Activated T-cell treated with anti-CD3 and anti-CD28 coated beads for 24 hours (primary cell): ENCODE measurements around the gene ZNF566.
A peak's percentile ranks its signal among the peaks of the same experiment; 100 is the strongest.
"Not testable (repeated sequence)": the region's sequence is repeated elsewhere in the genome, so short reads cannot be mapped to it uniquely, and the experiment has no call there.

Experiments
- DNase-seq: peaks from one replicate; pipeline ENCODE4 v3.0.0-alpha.2; 2020; ENCODE audit warnings: low read depth

ZNF566 gene

DNA sequence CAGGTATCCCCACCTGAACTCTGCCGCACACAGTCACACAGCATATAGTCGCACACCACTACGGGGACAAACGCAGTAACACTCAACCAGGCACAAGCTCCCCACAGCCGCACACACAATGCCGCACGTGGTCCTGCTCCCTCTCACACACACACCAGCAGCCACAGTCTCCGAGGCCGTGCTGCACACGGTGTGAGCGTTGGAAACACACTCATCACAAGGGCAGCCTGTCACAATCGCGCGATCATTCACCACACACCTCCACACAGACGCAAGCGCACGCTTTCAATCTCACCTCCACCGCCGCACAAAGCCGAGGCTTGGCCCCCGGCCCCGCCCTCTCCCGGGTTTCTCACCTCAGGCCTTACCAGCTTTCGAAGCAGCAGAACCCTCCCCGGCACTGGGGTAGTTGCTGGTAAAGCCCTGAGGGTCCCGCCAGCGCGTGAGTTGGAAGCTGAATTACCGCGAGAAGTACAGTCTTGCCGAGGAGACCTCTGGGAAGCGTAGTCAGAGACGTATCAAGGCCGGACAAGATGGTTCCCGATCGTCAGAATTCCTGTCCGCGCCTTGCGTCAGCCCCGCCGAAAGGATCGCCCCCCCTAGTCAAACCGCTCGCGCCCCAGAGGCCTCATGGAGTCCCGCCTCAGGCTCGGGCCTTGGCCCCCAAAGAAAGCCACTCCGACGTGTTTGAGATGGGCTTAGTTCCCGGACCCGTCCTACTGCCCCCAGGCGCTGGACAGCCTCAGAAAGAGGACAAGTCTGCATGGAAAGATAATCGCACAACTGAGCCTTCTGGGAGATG, at the start of gene ZNF566:
Gene ZNF566 (minus strand): TSS at position 444 of the 802 bp plus-strand sequence. CDS start 13,004 bp downstream, outside the sequence.
- DNase-seq: peak; percentile 92

DNA sequence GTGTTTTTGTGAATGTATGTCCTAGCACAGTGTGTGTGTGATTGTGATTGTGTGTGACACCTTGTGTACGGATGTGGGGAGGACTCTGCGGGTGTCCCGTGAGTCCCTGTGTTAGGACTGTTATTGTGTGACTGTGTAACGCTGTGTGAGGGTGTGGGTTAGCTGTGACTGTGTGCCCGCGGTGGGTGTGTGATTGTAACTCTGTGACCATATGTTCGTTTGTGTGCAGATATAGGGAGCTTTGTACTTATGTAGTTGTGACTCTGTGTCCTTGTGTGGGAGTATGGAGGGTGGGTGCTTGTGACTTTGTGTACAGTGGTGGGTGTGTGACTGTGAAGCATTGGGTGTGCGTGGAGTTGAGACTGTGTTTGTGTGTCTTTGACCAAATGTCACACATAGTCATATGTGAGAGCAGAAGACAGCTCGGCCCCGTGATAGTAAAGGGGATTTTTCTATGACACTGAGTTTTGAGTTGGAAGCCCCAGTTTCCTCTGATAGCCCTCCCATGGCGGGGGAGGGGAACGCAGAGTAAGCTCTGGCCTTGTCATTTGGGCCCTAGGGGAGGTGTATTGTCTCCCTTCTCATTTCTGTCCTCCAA, 39.7 kb upstream of the ZNF566 start:
- DNase-seq: no peak

GRCh38 chr19:36528194-36528920, 39.0 kb upstream of the ZNF566 start, which contains the start of gene ZNF260:
ZNF260 (minus strand) TSS chr19:36528271; CDS start chr19:36515238, 13,033 bp downstream.
- peak; percentile 91 for DNase-seq

DNA sequence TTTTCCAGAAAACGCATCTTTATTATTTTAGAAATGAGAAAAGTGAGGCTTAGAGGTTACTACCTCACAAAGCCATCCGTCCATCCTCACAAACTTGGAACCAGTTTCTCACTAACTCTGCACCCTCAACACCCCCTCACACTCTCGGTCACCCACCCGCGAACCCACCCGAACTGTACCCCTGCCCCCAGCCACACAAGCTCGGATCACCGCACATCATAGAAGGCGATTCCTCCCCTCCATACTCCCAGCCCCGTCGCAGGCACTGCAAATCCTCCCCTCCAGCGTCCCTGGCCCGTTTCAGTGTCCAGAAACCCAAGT, 38.5 kb upstream of the ZNF566 start:
- no peak for DNase-seq

- DNase-seq: no peak
Observed at GRCh38 chr19:36527341-36527740, 38.0 kb upstream of the ZNF566 start.

DNA sequence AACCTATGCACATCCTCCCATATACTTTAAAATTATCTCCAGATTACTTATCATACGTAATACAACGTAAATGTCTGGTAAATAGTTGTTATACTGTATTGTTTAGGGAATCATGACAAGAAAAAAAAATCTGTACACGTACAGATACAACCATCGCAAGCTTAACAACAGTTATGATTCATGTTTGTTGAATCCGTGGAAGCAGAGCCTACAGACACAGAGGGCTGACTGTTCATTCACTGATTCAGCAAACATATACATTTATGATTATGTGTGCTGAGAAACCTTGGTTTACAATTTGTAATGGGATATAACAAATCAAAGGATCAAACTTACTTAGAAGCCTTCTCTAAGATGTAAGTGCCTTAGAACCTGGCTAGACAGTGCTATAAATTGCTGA, 37.2 kb upstream of the ZNF566 start:
- no peak for DNase-seq

- no peak for DNase-seq
Observed at GRCh38 chr19:36524617-36525016, 35.3 kb upstream of the ZNF566 start.

- DNase-seq: no peak
Observed at GRCh38 chr19:36514012-36514612, 24.8 kb upstream of the ZNF566 start.

DNA sequence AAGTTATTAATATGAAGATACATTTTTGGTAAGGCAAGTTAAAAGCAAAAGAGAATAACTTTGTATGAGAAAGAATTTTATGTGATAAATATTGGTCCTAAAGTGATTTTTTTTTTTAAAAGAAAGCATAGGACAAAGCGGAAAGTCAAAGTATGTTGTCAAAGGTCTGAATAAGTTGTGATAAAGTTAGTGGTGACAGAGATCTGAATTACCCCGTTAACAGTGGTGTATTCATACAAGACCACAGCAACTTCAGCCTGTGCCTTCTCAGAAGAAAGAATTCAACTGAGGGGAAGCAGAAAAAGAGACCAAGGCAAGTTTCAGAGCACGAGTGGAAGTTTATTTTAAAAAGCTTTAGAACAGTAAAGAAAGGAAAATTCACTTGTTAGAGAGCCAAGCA, 19.0 kb upstream of the ZNF566 start:
- no peak for DNase-seq

GRCh38 chr19:36501973-36502372, 12.6 kb upstream of the ZNF566 start:
- DNase-seq: no peak

- no peak for DNase-seq
Observed at GRCh38 chr19:36497001-36497400, 7.6 kb upstream of the ZNF566 start.

DNA sequence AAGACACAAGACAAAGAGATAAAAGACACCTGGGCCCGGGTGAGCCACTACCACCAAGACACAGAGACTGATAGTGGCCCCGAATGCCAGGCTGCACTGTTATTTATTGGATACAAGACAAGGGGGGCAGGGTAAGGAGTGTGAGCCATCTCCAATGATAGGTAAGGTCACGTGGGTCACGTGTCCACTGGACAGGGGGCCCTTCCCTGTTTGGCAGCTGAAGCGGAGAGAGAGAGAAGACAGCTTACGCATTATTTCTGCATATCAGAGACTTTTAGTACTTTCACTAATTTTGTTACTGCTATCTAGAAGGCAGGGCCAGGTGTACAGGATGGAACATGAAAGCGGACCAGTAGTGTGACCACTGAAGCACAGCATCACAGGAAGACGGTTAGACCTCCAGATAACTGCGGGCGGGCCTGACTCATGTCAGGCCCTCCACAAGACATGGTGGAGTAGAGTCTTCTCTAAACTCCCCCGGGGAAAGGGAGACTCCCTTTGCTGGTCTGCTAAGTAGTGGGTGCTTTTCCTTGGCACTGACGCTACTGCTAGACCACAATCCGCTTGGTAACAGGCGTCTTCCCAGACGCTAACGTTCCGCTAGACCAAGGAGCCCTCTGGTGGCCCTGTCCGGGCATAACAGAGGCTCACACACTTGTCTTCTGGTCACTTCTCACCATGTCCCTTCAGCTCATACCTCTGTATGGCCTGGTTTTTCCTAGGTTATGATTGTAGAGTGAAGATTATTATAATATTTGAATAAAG, 3.5 kb upstream of the ZNF566 start:
- DNase-seq: not testable (repeated sequence)

DNA sequence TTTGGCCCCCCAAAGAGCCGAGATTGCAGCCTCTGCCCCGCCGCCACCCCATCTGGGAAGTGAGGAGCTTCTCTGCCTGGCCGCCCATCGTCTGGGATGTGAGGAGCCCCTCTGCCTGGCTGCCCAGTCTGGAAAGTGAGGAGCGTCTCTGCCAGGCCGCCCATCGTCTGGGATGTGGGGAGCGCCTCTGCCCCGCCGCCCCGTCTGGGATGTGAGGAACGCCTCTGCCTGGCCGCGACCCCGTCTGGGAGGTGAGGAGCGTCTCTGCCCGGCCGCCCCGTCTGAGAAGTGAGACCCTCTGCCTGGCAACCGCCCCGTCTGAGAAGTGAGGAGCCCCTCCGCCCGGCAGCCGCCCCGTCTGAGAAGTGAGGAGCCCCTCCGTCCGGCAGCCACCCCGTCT, 1.5 kb upstream of the ZNF566 start:
- DNase-seq: not testable (repeated sequence)

GRCh38 chr19:36489920-36490415, 607 bp upstream of the ZNF566 start:
- DNase-seq: no peak

DNA sequence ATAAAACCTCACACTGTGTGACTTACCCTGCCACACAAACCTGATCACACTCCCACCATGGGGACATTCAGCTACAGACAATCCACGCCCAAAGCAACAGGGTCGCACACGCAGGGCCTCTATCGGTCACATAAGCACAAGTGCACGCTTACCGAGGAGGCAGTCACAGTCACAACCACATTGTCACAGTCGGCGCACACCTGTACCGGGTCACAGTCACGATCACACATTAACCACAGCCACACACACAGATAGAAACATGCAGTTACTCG, 579 bp downstream of the ZNF566 start:
- peak; percentile 47 for DNase-seq

GRCh38 chr19:36488118-36488845, 1.1 kb downstream of the ZNF566 start:
- DNase-seq: no peak

DNA sequence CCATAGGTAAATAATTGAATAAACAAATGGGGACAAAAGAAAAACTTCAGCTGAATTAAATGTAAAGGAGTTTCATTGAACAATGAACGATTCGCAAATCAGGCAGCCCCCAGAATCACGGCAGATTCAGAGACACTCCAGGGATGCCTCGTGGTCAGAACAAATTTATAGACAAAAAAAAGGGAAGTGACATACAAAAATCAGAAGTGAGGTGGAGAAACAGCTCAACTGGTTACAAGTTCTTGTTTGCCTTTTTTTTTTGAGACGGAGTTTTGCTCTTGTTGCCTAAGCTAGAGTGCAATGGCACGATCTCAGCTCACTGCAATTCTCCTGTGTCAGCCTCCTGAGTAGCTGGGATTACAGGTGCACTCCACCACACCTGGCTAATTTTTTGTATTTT, 5.7 kb downstream of the ZNF566 start:
- no peak for DNase-seq

GRCh38 chr19:36482876-36483275, 6.5 kb downstream of the ZNF566 start:
- DNase-seq: no peak

DNA sequence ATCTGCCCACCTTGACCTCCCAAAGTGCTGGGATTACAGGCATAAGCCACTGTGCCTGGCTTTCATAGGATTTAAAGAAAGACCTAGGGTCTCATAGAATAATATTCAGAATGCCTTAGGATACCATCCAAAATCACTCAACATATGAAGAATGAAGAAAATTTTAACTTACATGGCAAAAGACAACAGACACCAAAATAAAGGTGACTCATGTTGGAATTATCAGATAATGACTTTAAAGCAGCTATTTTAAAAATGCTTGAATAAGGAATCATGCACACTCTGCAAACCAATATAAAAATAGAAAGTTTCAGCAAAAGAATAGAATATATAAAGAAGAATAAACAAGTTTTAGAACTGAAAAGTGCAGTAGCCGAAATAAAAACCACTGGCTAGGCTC, 29.3 kb downstream of the ZNF566 start:
- no peak for DNase-seq

- DNase-seq: no peak
Observed at GRCh38 chr19:36456831-36457230, 32.5 kb downstream of the ZNF566 start.

- no peak for DNase-seq
Observed at GRCh38 chr19:36449059-36449670, 40.2 kb downstream of the ZNF566 start.
